ENCODE measurements around the gene RELN. TPM values are rescaled to one million over a fixed set of nuclear protein-coding genes. Genes with fewer than 3 reads are reported as not detected.

Gene RELN
- total and polyA plus RNA-seq, 11 donors = 0.16 to 3.5 (median 1.3) TPM

GRCh38 chr7:103695521-103695920 is 293.9 kb downstream of the RELN start:
- TF ChIP-seq POLR2A (IDR thresholded peaks at IDR 0.05) = no peak
- no peak for TF ChIP-seq CTCF (IDR thresholded peaks at IDR 0.05)
- 82 to 88% (median 86%) methylated on average over 4 of the region's 4 CpGs for WGBS, 4 donors
- DNase-seq = no peak
- no peaks in the 10 kb centered on the region for H3K9me3 ChIP-seq
- no peak overlapping the region for H3K27ac ChIP-seq
- no peaks in the 10 kb centered on the region for H3K36me3 ChIP-seq
- ATAC-seq = no peak
- intact Hi-C loops (cut with DNase I) = loop anchor here in 1 of 10 donors (5.0 kb wide), 1 partner anchor 232 kb away; no protein-coding TSS in a partner anchor
- H3K27me3 ChIP-seq = no peaks in the 10 kb centered on the region
- H3K4me3 ChIP-seq = no peak overlapping the region
- H3K4me1 ChIP-seq = no peaks in the 10 kb centered on the region

DNA sequence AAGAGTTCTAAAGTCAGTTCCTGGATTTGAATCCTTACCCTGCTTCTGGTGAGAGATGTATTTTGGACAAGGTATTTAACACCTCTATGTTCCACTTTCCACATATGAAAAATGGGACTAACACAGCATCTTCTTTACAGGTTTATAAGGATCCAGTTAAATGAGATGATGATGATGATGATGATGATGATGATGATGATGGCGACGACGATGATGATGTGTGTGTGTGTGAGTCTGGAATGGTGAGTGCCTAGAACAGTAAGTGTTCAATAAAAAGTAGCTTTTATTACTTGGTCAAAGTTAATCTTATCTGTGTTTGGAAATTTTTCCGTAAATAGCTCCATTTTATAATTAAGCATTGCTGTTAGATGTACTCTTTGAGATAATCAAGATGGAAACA is 295.2 kb downstream of the RELN start:
- Histone ChIP-seq H3K9me3 (no peaks in the 10 kb centered on the region), H3K4me3 (no peak overlapping the region), H3K36me3 (no peaks in the 10 kb centered on the region), H3K4me1 (no peaks in the 10 kb centered on the region), H3K27ac (no peak overlapping the region), H3K27me3 (no peaks in the 10 kb centered on the region)
- ATAC-seq (no peak), DNase-seq (no peak)
- intact Hi-C loops (cut with DNase I) = no loop called here
- TF ChIP-seq POLR2A (IDR thresholded peaks at IDR 0.05) = no peak
- no peak for TF ChIP-seq CTCF (IDR thresholded peaks at IDR 0.05)
- WGBS, 4 donors = 77 to 94% (median 88%) methylated on average over 4 of the region's 4 CpGs

GRCh38 chr7:103691291-103691690 is 298.2 kb downstream of the RELN start:
- intact Hi-C loops (cut with DNase I) = no loop called here
- Histone ChIP-seq H3K36me3 (no peaks in the 10 kb centered on the region), H3K9me3 (no peaks in the 10 kb centered on the region), H3K27me3 (peaks cover 0 to 3% (median 0%) of the 10 kb centered on the region in 9 donors), H3K4me3 (no peak overlapping the region), H3K27ac (no peak overlapping the region), H3K4me1 (no peaks in the 10 kb centered on the region)
- no peak for TF ChIP-seq CTCF (IDR thresholded peaks at IDR 0.05)
- TF ChIP-seq POLR2A (IDR thresholded peaks at IDR 0.05) = no peak
- WGBS, 4 donors = 76 to 86% (median 80%) methylated on average over 4 of the region's 4 CpGs
- DNase-seq = no peak
- ATAC-seq = no peak

GRCh38 chr7:103690242-103690974 is 299.1 kb downstream of the RELN start:
- no peaks in the 10 kb centered on the region for H3K9me3 ChIP-seq
- H3K4me1 ChIP-seq = no peaks in the 10 kb centered on the region
- ATAC-seq = no peak
- no peak overlapping the region for H3K4me3 ChIP-seq
- TF ChIP-seq POLR2A (IDR thresholded peaks at IDR 0.05) (no peak), CTCF (IDR thresholded peaks at IDR 0.05) (no peak)
- intact Hi-C loops (cut with DNase I) = no loop called here
- DNase-seq = no peak
- no peak overlapping the region for H3K27ac ChIP-seq
- WGBS, 4 donors = 59 to 65% (median 60%) methylated on average over 6 of the region's 6 CpGs
- H3K27me3 ChIP-seq = peaks cover 0 to 3% (median 0%) of the 10 kb centered on the region in 9 donors
- no peaks in the 10 kb centered on the region for H3K36me3 ChIP-seq

Measured in heart left ventricle (tissue), 16 donors.